Measurements from ENCODE around the gene UNC45B. TPM values are rescaled to one million over a fixed set of nuclear protein-coding genes. Genes with fewer than 3 reads are reported as not detected.

Gene UNC45B
- total RNA-seq, 1 donor from 2014 or later: 0.14 TPM

- intact Hi-C loops (cut with DNase I): no loop called here
- DNase-seq: no peak
- H3K27ac ChIP-seq: no peak overlapping the region
- H3K36me3 ChIP-seq: no peaks in the 10 kb centered on the region
- ATAC-seq: no peak
- H3K4me3 ChIP-seq: no peak overlapping the region
- no peaks in the 10 kb centered on the region for H3K27me3 ChIP-seq
- TF ChIP-seq CTCF (IDR thresholded peaks at IDR 0.05): no peak
- H3K9me3 ChIP-seq: no peaks in the 10 kb centered on the region
- no peaks in the 10 kb centered on the region for H3K4me1 ChIP-seq
These were observed 87.7 kb downstream of the UNC45B start for GRCh38 chr17:35235289-35235688.

- Histone ChIP-seq H3K4me1 (no peaks in the 10 kb centered on the region), H3K36me3 (no peaks in the 10 kb centered on the region), H3K27ac (no peak overlapping the region), H3K4me3 (no peak overlapping the region), H3K27me3 (no peaks in the 10 kb centered on the region), H3K9me3 (no peaks in the 10 kb centered on the region)
- no peak for DNase-seq
- intact Hi-C loops (cut with DNase I): no loop called here
- ATAC-seq: no peak
- no peak for TF ChIP-seq CTCF (IDR thresholded peaks at IDR 0.05)
These were observed 88.3 kb downstream of the UNC45B start for GRCh38 chr17:35235917-35236316.

DNA sequence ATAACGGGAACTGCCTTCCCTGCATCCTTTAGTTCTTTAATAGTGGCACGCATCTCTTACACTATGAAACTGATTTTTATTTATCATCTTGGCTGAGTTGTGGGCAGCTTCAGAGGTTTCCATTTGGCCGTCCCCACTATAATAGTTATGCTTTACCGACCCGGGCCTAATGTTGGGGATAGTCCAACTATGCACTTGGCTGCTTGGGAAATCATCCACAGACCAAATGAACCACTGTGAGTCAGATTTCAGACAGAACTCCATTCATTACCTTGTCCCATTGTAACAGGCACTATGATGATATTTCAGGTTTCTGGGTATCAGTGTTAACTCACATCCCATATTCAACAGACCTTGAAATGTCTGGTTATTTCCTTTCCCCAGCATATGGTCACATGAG, 89.2 kb downstream of the UNC45B start:
- Histone ChIP-seq H3K9me3 (no peaks in the 10 kb centered on the region), H3K4me1 (peaks cover 5% of the 10 kb centered on the region), H3K27me3 (no peaks in the 10 kb centered on the region), H3K36me3 (no peaks in the 10 kb centered on the region), H3K4me3 (no peak overlapping the region), H3K27ac (no peak overlapping the region)
- no peak for ATAC-seq
- DNase-seq: no peak
- intact Hi-C loops (cut with DNase I): no loop called here
- TF ChIP-seq CTCF (IDR thresholded peaks at IDR 0.05): no peak

GRCh38 chr17:35238821-35239220, 91.2 kb downstream of the UNC45B start:
- ATAC-seq (no peak), DNase-seq (no peak)
- no peak overlapping the region for H3K27ac ChIP-seq
- H3K27me3 ChIP-seq: no peaks in the 10 kb centered on the region
- H3K36me3 ChIP-seq: no peaks in the 10 kb centered on the region
- H3K4me1 ChIP-seq: peaks cover 8% of the 10 kb centered on the region
- no peaks in the 10 kb centered on the region for H3K9me3 ChIP-seq
- no peak overlapping the region for H3K4me3 ChIP-seq
- intact Hi-C loops (cut with DNase I): no loop called here
- no peak for TF ChIP-seq CTCF (IDR thresholded peaks at IDR 0.05)

Other genes starting within 250 kb of the UNC45B start
- gene CCT6B, start 186.4 kb upstream of the UNC45B start, total RNA-seq: 1.7 TPM
- gene ZNF830, start 186.3 kb upstream of the UNC45B start, total RNA-seq: 19.6 TPM
- 29.7 TPM for gene LIG3, start 167.3 kb upstream of the UNC45B start, total RNA-seq
- 27.9 TPM for gene RFFL, start 84.1 kb upstream of the UNC45B start, total RNA-seq
- 19.1 TPM for gene RAD51D, start 28.0 kb upstream of the UNC45B start, total RNA-seq
- not detected for gene FNDC8, start 26.2 kb upstream of the UNC45B start, total RNA-seq
- gene NLE1, start 5.5 kb upstream of the UNC45B start, total RNA-seq: 10.1 TPM
- gene SLC35G3, start 46.6 kb downstream of the UNC45B start, total RNA-seq: not detected
- 58.4 TPM for gene SLFN5, start 95.3 kb downstream of the UNC45B start, total RNA-seq
- 75.7 TPM for gene SLFN11, start 225.8 kb downstream of the UNC45B start, total RNA-seq